HCT116 (cell line): ENCODE measurements around the gene CILP2.

Source experiments
- EGR1 ChIP-seq: IDR thresholded peaks from 2 replicates; pipeline ENCODE4 v1.6.1; 2012; ENCODE audit warnings: low read depth
- EZH2 ChIP-seq: fragments of 200-600 bp; sonication (generic); IDR thresholded peaks from 2 replicates; pipeline ENCODE4 v1.6.1; 2017; ENCODE audit warnings: antibody characterized with exemption, mixed run types
- EZH2phosphoT487 ChIP-seq: fragments of 200-600 bp; IDR thresholded peaks from 2 replicates; pipeline ENCODE4 v1.6.1; 2018; ENCODE audit warnings: antibody characterized with exemption, borderline replicate concordance
- POLR2A ChIP-seq: IDR thresholded peaks from 2 replicates; pipeline ENCODE4 v1.7.0; 2011; ENCODE audit warnings: borderline replicate concordance; ENCODE audit not compliant: insufficient read depth, insufficient read length; ENCODE audit errors: extremely low read depth
- RAD21 ChIP-seq: IDR thresholded peaks from 2 replicates; pipeline ENCODE4 v1.6.1; 2012; ENCODE audit warnings: low read depth, mild to moderate bottlenecking
- SRF ChIP-seq: IDR thresholded peaks from 2 replicates; pipeline ENCODE4 v1.6.1; 2012; ENCODE audit warnings: low read depth
- TF ChIP-seq, protein P1 (sequence below), 3 experiments: fragments of 200-600 bp in 1 of 3; sonication (generic) in 1 of 3; IDR thresholded peaks in 2 of 3; conservative IDR thresholded peaks in 1 of 3; 2 replicates each; pipeline ENCODE4 v1.5.1; 2012 to 2017; ENCODE audit warnings: low read depth in 2 of 3, low read length in 2 of 3, antibody characterized with exemption in 1 of 3, borderline replicate concordance in 1 of 3, control low read depth in 1 of 3, mild to moderate bottlenecking in 1 of 3, mixed read lengths in 1 of 3, mixed run types in 1 of 3, moderate library complexity in 1 of 3; ENCODE audit not compliant: insufficient read depth in 1 of 3

GRCh38 chr19:19529783-19530422 is 8.2 kb upstream of the CILP2 start:
- TF ChIP-seq, protein P1, sequence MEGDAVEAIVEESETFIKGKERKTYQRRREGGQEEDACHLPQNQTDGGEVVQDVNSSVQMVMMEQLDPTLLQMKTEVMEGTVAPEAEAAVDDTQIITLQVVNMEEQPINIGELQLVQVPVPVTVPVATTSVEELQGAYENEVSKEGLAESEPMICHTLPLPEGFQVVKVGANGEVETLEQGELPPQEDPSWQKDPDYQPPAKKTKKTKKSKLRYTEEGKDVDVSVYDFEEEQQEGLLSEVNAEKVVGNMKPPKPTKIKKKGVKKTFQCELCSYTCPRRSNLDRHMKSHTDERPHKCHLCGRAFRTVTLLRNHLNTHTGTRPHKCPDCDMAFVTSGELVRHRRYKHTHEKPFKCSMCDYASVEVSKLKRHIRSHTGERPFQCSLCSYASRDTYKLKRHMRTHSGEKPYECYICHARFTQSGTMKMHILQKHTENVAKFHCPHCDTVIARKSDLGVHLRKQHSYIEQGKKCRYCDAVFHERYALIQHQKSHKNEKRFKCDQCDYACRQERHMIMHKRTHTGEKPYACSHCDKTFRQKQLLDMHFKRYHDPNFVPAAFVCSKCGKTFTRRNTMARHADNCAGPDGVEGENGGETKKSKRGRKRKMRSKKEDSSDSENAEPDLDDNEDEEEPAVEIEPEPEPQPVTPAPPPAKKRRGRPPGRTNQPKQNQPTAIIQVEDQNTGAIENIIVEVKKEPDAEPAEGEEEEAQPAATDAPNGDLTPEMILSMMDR (IDR thresholded peaks at IDR 0.05 in 2 of 3, conservative IDR thresholded peaks at IDR 0.05 in 1 of 3; ENCODE audit: borderline replicate concordance in 1 of 3, insufficient read depth in 1 of 3, low read depth in 2 of 3, low read length in 2 of 3): no peak
- TF ChIP-seq RAD21 (no peak), SRF (no peak), EGR1 (no peak), EZH2phosphoT487 (no peak), EZH2 (no peak), POLR2A (no peak)
